Testis (tissue), 3 donors: ENCODE results near the gene ANKRD55. TPM values are rescaled to one million over a fixed set of nuclear protein-coding genes. Genes with fewer than 3 reads are reported as not detected.

ENCODE experiments used
- DNase-seq: peaks from one replicate; pipeline ENCODE4 v3.0.0-alpha.2; 2019
- H3K27ac ChIP-seq, 2 donors: fragments of 200-600 bp; sonication (generic); one replicate each; pipeline ENCODE4 v1.5.1; 2019
- H3K27me3 ChIP-seq: fragments of 200-600 bp; sonication (generic); one replicate; pipeline ENCODE4 v1.5.1; 2019
- H3K36me3 ChIP-seq: fragments of 200-600 bp; sonication (generic); one replicate; pipeline ENCODE4 v1.5.1; 2017; ENCODE audit warnings: low read depth; ENCODE audit errors: missing control alignments
- H3K4me1 ChIP-seq: fragments of 200-600 bp; sonication (generic); one replicate; pipeline ENCODE4 v1.5.1; 2019
- H3K4me3 ChIP-seq, 2 donors: fragments of 200-600 bp; sonication (generic); one replicate each; pipeline ENCODE4 v1.5.1; 2017 to 2019
- H3K9me3 ChIP-seq: fragments of 200-600 bp; sonication (generic); one replicate; pipeline ENCODE4 v1.5.1; 2017
- CTCF ChIP-seq, 3 experiments: fragments of 450-650 bp in 2 of 3; fragments of 200-600 bp in 1 of 3; sonication (generic) in 1 of 3; IDR thresholded peaks; one replicate each; pipeline ENCODE4 v1.5.1; 2016 to 2019; ENCODE audit warnings: antibody characterized with exemption in 3 of 3, mild to moderate bottlenecking in 2 of 3, moderate library complexity in 1 of 3
- POLR2A ChIP-seq: fragments of 450-650 bp; IDR thresholded peaks from one replicate; pipeline ENCODE4 v1.6.1; 2017; ENCODE audit warnings: antibody characterized with exemption, mild to moderate bottlenecking, moderate library complexity
- WGBS, 2 donors: methylation state at CpG; one replicate each; pipeline ENCODE4 v1.1.5; 2018; 5-methylcytosine and 5-hydroxymethylcytosine counted together
- intact Hi-C: fragments of 100-400 bp; cut with DNase I; formaldehyde crosslinking; loops from one replicate; pipeline ENCODE4 v1.15.1; 2023; ENCODE audit warnings: low total_unique reads
- polyA plus RNA-seq: library from polyadenylated mRNA; stranded (reverse); fragments of 350-450 nt; fragmentation: Illumina TruSeq; extraction: RNeasy Lipid Tissue Mini Kit (QIAGEN cat#74804); gene quantifications from one replicate; pipeline ENCODE4 v1.2.3, GENCODE V29; 2014; ENCODE audit warnings: low read depth, low replicate concordance; ENCODE audit not compliant: insufficient read depth
- total RNA-seq, 2 donors: library from RNA; depleted of rRNA; stranded (reverse); fragments of >200 nt; gene quantifications; one replicate each; pipeline ENCODE4 v1.2.3, GENCODE V29; 2016

ANKRD55 gene
- total and polyA plus RNA-seq, 3 donors from 2014 or later: 6.1 to 28.1 (median 6.2) TPM

- H3K4me1 ChIP-seq: no peaks in the 10 kb centered on the region
- H3K27ac ChIP-seq: no peak overlapping the region
- no peaks in the 10 kb centered on the region for H3K27me3 ChIP-seq
- TF ChIP-seq CTCF (IDR thresholded peaks at IDR 0.05) (no peak), POLR2A (no peak)
- intact Hi-C loops: no loop called here
- H3K4me3 ChIP-seq: no peak overlapping the region
- H3K36me3 ChIP-seq: no peaks in the 10 kb centered on the region
- no peak for DNase-seq
- H3K9me3 ChIP-seq: no peaks in the 10 kb centered on the region
- WGBS, 2 donors: 68 to 79% methylated on average over 4 of the region's 4 CpGs
These were observed 20.8 kb downstream of the ANKRD55 start for GRCh38 chr5:56212130-56212879.

GRCh38 chr5:56211298-56211865, 21.7 kb downstream of the ANKRD55 start:
- intact Hi-C loops: no loop called here

GRCh38 chr5:56208681-56209080, 24.4 kb downstream of the ANKRD55 start:
- Histone ChIP-seq H3K27ac (no peak overlapping the region), H3K27me3 (no peaks in the 10 kb centered on the region), H3K4me1 (no peaks in the 10 kb centered on the region), H3K36me3 (no peaks in the 10 kb centered on the region), H3K4me3 (no peak overlapping the region), H3K9me3 (no peaks in the 10 kb centered on the region)
- WGBS, 2 donors: 87 to 90% methylated on average over 7 to 9 of the region's 9 CpGs
- DNase-seq: no peak
- intact Hi-C loops: loop anchor here (10.0 kb wide), 1 partner anchor 274 kb away; no protein-coding TSS in a partner anchor
- no peak for TF ChIP-seq CTCF (IDR thresholded peaks at IDR 0.05)
- no peak for TF ChIP-seq POLR2A

More at GRCh38 chr5:56211298-56211865, 21.7 kb downstream of the ANKRD55 start:
- no peaks in the 10 kb centered on the region for H3K27me3 ChIP-seq
- DNase-seq: no peak
- TF ChIP-seq CTCF (IDR thresholded peaks at IDR 0.05) (no peak), POLR2A (no peak)
- no peak overlapping the region for H3K27ac ChIP-seq
- H3K4me3 ChIP-seq: no peak overlapping the region
- no peaks in the 10 kb centered on the region for H3K4me1 ChIP-seq
- WGBS, 2 donors: 58 to 61% methylated on average over 2 of the region's 2 CpGs
- no peaks in the 10 kb centered on the region for H3K36me3 ChIP-seq
- H3K9me3 ChIP-seq: no peaks in the 10 kb centered on the region

- no peak overlapping the region for H3K27ac ChIP-seq
- TF ChIP-seq POLR2A (no peak), CTCF (IDR thresholded peaks at IDR 0.05) (no peak)
- no peak overlapping the region for H3K4me3 ChIP-seq
- H3K36me3 ChIP-seq: no peaks in the 10 kb centered on the region
- H3K27me3 ChIP-seq: no peaks in the 10 kb centered on the region
- intact Hi-C loops: loop anchor here (10.0 kb wide), 1 partner anchor 273 kb away; no protein-coding TSS in a partner anchor
- DNase-seq: no peak
- no peaks in the 10 kb centered on the region for H3K9me3 ChIP-seq
- WGBS, 2 donors: 90 to 93% methylated on average over 2 of the region's 2 CpGs
- H3K4me1 ChIP-seq: no peaks in the 10 kb centered on the region
These were observed 25.6 kb downstream of the ANKRD55 start for GRCh38 chr5:56207537-56207936.
